Subcutaneous adipose tissue (tissue), 4 donors: ENCODE measurements around the gene MRPS11. TPM values are rescaled to one million over a fixed set of nuclear protein-coding genes. Genes with fewer than 3 reads are reported as not detected.

Source experiments
- CTCF ChIP-seq: fragments of 450-650 bp; IDR thresholded peaks from one replicate; pipeline ENCODE4 v1.5.1; 2016; ENCODE audit warnings: low read depth, mild to moderate bottlenecking, control low read depth, antibody characterized with exemption, moderate library complexity
- total RNA-seq, 4 donors: library from RNA; depleted of rRNA; stranded (reverse); fragments of >200 nt; gene quantifications; one replicate each; pipeline ENCODE4 v1.1.0, GENCODE V29; 2016

Gene MRPS11
- total RNA-seq, 4 donors from 2014 or later: 28.8 to 48.0 (median 31.5) TPM

- TF ChIP-seq CTCF: no peak
Measured at GRCh38 chr15:88477126-88477525, 9.6 kb downstream of the MRPS11 start.

- no peak for TF ChIP-seq CTCF
Measured at GRCh38 chr15:88477904-88478303, 10.4 kb downstream of the MRPS11 start.

DNA sequence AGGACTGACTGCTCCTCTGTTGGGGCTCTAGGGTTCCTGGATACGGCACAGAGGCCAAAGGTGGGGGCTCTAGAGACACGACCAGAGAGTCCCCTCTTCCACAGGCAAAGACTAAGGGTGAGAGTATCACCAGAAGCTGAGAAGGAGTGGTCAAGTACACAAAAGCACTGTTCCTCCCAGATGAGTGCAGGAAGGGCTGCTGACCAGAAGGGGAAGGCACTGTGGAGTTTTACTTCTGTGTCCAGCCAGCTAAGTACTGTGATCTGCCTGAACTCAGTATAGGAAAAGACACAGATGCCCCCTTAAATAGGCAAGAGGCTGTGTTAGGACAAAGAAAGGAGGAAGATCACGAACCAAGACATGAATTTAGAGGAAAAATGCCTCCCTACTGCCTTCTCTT is 11.7 kb downstream of the MRPS11 start:
- TF ChIP-seq CTCF: no peak

DNA sequence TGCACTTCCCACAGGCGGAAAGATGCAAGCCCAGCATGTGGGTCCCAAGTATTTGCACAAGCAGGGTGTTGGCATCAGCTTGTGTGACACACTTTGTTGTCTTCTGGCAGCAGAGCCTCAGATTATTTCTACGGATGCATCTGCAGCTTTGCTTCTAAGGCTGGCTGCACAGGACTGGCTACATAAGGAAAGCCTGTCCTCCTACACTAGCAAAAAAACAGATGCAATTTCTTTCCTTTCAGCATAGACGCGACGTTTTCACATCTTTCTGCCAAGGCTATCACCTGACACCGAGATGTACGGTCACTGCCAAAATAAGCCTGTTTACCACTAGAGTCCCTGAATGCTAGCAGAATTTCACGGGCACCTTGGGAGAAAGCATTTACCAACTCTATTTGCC is 13.5 kb downstream of the MRPS11 start:
- no peak for TF ChIP-seq CTCF

DNA sequence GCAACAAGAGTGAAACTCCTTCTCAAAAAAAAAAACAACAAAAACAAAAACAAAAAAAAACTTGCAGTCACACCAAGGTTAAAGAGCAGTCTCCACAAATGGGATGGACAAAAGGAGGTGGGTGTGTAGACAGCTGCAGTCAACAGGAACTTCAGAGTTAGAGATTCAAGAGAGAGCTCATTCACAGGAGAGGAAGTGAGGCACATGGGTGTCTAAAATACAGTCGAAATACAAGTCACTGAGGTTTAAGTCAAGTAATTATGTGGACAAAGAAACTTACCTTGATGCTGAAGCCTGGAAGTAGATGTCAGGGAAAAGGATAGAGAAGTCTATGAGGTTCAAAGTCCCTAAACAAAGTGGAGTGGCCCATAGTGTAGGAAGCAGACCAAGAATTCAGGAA is 14.8 kb downstream of the MRPS11 start:
- no peak for TF ChIP-seq CTCF

DNA sequence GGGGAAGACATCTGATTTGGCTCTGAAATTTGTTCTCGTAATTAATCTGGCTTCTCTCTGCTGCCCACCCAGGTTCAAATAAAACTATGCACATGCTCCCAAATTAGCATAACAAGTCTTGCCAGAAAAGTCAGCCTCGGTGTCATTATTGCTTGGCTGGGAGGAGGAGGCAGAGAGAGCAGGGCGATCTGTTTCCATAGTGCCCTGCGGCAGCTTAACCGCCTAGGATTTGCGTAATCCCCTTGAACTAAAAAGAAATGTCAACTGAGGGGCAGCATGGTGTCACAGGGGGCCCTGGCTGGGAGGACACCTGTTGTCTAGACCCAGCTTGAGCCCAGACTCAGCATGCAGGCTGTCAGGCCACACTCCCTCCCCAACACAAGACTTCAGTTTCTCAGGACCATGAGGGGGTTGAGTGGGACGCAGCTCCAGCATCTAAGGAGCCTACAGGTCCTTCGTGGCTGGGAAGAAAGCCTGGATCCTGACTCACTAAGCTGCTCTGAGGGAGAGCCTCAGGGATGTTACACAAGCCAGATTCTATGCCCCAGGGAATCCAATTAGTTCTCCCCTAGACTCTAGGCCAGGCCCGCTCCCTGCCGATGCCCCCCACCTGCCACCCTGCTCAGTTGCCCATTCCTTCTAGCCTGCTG is 17.3 kb downstream of the MRPS11 start:
- no peak for TF ChIP-seq CTCF

DNA sequence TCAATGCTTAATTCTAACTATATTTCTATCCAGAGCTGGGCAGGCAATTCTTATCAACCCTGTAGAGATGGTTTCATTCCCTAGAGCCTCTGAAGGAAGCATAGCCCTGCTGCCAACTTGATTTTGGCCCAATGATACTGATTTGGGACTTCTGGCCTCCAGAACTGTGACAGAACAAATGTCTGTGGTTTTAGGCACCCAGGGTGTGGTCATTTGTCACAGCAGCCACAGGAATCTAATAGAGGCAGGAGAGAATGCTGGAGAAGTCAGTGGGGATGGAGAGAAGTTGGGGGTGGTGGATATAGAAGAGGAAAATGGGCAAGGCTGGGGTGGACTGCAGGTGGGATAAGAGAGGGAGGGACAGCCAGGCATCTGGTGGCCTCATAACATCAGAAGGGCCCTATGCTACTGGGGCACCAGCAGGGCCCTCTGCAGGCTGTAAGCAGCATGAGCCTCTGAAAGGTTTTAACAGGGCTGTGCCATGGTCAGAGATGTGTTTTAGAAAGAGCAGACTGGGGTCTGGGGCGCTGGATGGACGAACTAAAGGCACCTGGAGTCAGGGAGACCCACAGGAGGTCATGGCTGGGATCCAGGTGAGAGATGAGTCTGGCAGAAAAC is 19.8 kb downstream of the MRPS11 start:
- no peak for TF ChIP-seq CTCF
